ENCODE data around the gene AIMP2.
"Not testable (repeated sequence)": the region's sequence is repeated elsewhere in the genome, so short reads cannot be mapped to it uniquely, and the experiment has no call there.

Gene AIMP2

GRCh38 chr7:6026011-6026819 lies 17.1 kb downstream of the AIMP2 start:
- DNase-seq (ENCODE audit: low spot score): no peak

GRCh38 chr7:6026820-6027311 lies 17.8 kb downstream of the AIMP2 start:
- no peak for DNase-seq (ENCODE audit: low spot score)

GRCh38 chr7:6027806-6028365 lies 18.8 kb downstream of the AIMP2 start:
- no peak for DNase-seq (ENCODE audit: low spot score)

- DNase-seq (ENCODE audit: low spot score): no peak
Measured at GRCh38 chr7:6028563-6028962, 19.5 kb downstream of the AIMP2 start.

- DNase-seq (ENCODE audit: low spot score): no peak
Measured at GRCh38 chr7:6030988-6031387, 21.9 kb downstream of the AIMP2 start, which contains the start of gene ANKRD61. Gene ANKRD61 (plus strand): TSS chr7:6031376. CDS start chr7:6031376, 0 bp downstream.

GRCh38 chr7:6031567-6031966 lies 22.5 kb downstream of the AIMP2 start:
- no peak for DNase-seq (ENCODE audit: low spot score)

- no peak for DNase-seq (ENCODE audit: low spot score)
Measured at GRCh38 chr7:6032167-6032566, 23.1 kb downstream of the AIMP2 start.

GRCh38 chr7:6032641-6033040 lies 23.6 kb downstream of the AIMP2 start:
- DNase-seq (ENCODE audit: low spot score): no peak

GRCh38 chr7:6035165-6035564 lies 26.1 kb downstream of the AIMP2 start:
- no peak for DNase-seq (ENCODE audit: low spot score)

GRCh38 chr7:6035686-6036085 lies 26.6 kb downstream of the AIMP2 start:
- no peak for DNase-seq (ENCODE audit: low spot score)

- no peak for DNase-seq (ENCODE audit: low spot score)
Measured at GRCh38 chr7:6049780-6050179, 40.7 kb downstream of the AIMP2 start.

GRCh38 chr7:6051185-6051584 lies 42.1 kb downstream of the AIMP2 start:
- not testable (repeated sequence) for DNase-seq (ENCODE audit: low spot score)

GRCh38 chr7:6056616-6057015 lies 47.5 kb downstream of the AIMP2 start:
- no peak for DNase-seq (ENCODE audit: low spot score)

- DNase-seq (ENCODE audit: low spot score): no peak
Measured at GRCh38 chr7:6057316-6058129, 48.5 kb downstream of the AIMP2 start.

GRCh38 chr7:6059941-6060340 lies 50.9 kb downstream of the AIMP2 start:
- DNase-seq (ENCODE audit: low spot score): not testable (repeated sequence)

GRCh38 chr7:6071406-6071805 lies 62.3 kb downstream of the AIMP2 start:
- DNase-seq (ENCODE audit: low spot score): no peak
